Activated CD8-positive, alpha-beta memory T cell treated with anti-CD3 and anti-CD28 coated beads, Interleukin-2, amount 50 U/mL, for 1 hour (primary cell): ENCODE results near the gene FAM237A.

ENCODE experiments used
- DNase-seq: peaks from one replicate; pipeline ENCODE4 v3.0.0-alpha.2; 2020; ENCODE audit errors: extremely low read depth

The FAM237A gene

GRCh38 chr2:206642075-206643025 lies at the start of gene FAM237A:
Gene FAM237A, plus strand, starts transcription at chr2:206642487. Its CDS starts 1,750 bp downstream, at chr2:206644237.
- no peak for DNase-seq

GRCh38 chr2:206597717-206598218 lies 44.5 kb upstream of the FAM237A start:
- DNase-seq = no peak

- no peak for DNase-seq
Measured at GRCh38 chr2:206603243-206603642, 39.0 kb upstream of the FAM237A start.

GRCh38 chr2:206610451-206610850 lies 31.8 kb upstream of the FAM237A start:
- DNase-seq = no peak

GRCh38 chr2:206611191-206611590 lies 31.1 kb upstream of the FAM237A start:
- no peak for DNase-seq

- no peak for DNase-seq
Measured at GRCh38 chr2:206611736-206612135, 30.6 kb upstream of the FAM237A start.

GRCh38 chr2:206614811-206615210 lies 27.5 kb upstream of the FAM237A start:
- no peak for DNase-seq

- no peak for DNase-seq
Measured at GRCh38 chr2:206615417-206616089, 26.7 kb upstream of the FAM237A start.

- no peak for DNase-seq
Measured at GRCh38 chr2:206616151-206616550, 26.1 kb upstream of the FAM237A start.

GRCh38 chr2:206619011-206619410 lies 23.3 kb upstream of the FAM237A start:
- DNase-seq = no peak

GRCh38 chr2:206626108-206626507 lies 16.2 kb upstream of the FAM237A start:
- DNase-seq = no peak

- DNase-seq = no peak
Measured at GRCh38 chr2:206627632-206628031, 14.7 kb upstream of the FAM237A start.

GRCh38 chr2:206631340-206631739 lies 10.9 kb upstream of the FAM237A start:
- no peak for DNase-seq

GRCh38 chr2:206635015-206635414 lies 7.3 kb upstream of the FAM237A start:
- no peak for DNase-seq

GRCh38 chr2:206639636-206640035 lies 2.7 kb upstream of the FAM237A start:
- no peak for DNase-seq

- no peak for DNase-seq
Measured at GRCh38 chr2:206641226-206641625, 1.1 kb upstream of the FAM237A start.

- no peak for DNase-seq
Measured at GRCh38 chr2:206647985-206648384, 5.7 kb downstream of the FAM237A start.

GRCh38 chr2:206657087-206657486 lies 14.8 kb downstream of the FAM237A start:
- DNase-seq = no peak

- DNase-seq = no peak
Measured at GRCh38 chr2:206665251-206665650, 23.0 kb downstream of the FAM237A start.

GRCh38 chr2:206670531-206671319 lies 28.4 kb downstream of the FAM237A start:
- no peak for DNase-seq

- no peak for DNase-seq
Measured at GRCh38 chr2:206683546-206683945, 41.3 kb downstream of the FAM237A start.

- no peak for DNase-seq
Measured at GRCh38 chr2:206688453-206688852, 46.2 kb downstream of the FAM237A start.
